Activated CD4-positive, alpha-beta T cell treated with anti-CD3 and anti-CD28 coated beads, Interleukin-2, amount 50 U/mL, for 24 hours (primary cell): Measurements from ENCODE around the gene CT45A3.
"Not testable (repeated sequence)": the region's sequence is repeated elsewhere in the genome, so short reads cannot be mapped to it uniquely, and the experiment has no call there.

Experiments used
- DNase-seq, 2 donors: peaks; one replicate each; pipeline ENCODE4 v3.0.0-alpha.2; 2020; ENCODE audit warnings: low read depth in 1 of 2, low spot score in 1 of 2

The CT45A3 gene

GRCh38 chrX:135768091-135768490 is at the start of gene CT45A3:
TSS of gene CT45A3 (minus strand) at chrX:135768191. CDS start at chrX:135764444, 3,747 bp downstream.
- not testable (repeated sequence) for DNase-seq

GRCh38 chrX:135802687-135803086 is 34.7 kb upstream of the CT45A3 start, which contains the start of gene CT45A6:
TSS of gene CT45A6 (minus strand) at chrX:135802787. CDS start at chrX:135798993, 3,794 bp downstream.
- DNase-seq = not testable (repeated sequence)

GRCh38 chrX:135785403-135785802 is 17.4 kb upstream of the CT45A3 start, which contains the start of gene CT45A5:
TSS of gene CT45A5 (minus strand) at chrX:135785503. CDS start at chrX:135781729, 3,774 bp downstream.
- DNase-seq = not testable (repeated sequence)

- DNase-seq = not testable (repeated sequence)
These were observed 23.3 kb downstream of the CT45A3 start for GRCh38 chrX:135744739-135745138.

GRCh38 chrX:135741192-135741715 is 26.7 kb downstream of the CT45A3 start:
- DNase-seq = no peak

GRCh38 chrX:135740681-135741149 is 27.3 kb downstream of the CT45A3 start:
- peak in 1 of 2 donors; percentile 34 for DNase-seq

- no peak for DNase-seq
These were observed 30.5 kb downstream of the CT45A3 start for GRCh38 chrX:135737366-135738071.

- DNase-seq = not testable (repeated sequence)
These were observed 33.3 kb downstream of the CT45A3 start for GRCh38 chrX:135734666-135735065.

- no peak for DNase-seq
These were observed 54.2 kb downstream of the CT45A3 start for GRCh38 chrX:135713795-135714194.

GRCh38 chrX:135713183-135713689 is 54.8 kb downstream of the CT45A3 start, which contains the start of gene CT45A1:
TSS of gene CT45A1 (plus strand) at chrX:135713639. CDS start at chrX:135718941, 5,302 bp downstream.
- DNase-seq = not testable (repeated sequence)
